ENCODE measurements around the gene CDH11.
A peak's percentile ranks its signal among the peaks of the same experiment; 100 is the strongest.

The CDH11 gene

DNA sequence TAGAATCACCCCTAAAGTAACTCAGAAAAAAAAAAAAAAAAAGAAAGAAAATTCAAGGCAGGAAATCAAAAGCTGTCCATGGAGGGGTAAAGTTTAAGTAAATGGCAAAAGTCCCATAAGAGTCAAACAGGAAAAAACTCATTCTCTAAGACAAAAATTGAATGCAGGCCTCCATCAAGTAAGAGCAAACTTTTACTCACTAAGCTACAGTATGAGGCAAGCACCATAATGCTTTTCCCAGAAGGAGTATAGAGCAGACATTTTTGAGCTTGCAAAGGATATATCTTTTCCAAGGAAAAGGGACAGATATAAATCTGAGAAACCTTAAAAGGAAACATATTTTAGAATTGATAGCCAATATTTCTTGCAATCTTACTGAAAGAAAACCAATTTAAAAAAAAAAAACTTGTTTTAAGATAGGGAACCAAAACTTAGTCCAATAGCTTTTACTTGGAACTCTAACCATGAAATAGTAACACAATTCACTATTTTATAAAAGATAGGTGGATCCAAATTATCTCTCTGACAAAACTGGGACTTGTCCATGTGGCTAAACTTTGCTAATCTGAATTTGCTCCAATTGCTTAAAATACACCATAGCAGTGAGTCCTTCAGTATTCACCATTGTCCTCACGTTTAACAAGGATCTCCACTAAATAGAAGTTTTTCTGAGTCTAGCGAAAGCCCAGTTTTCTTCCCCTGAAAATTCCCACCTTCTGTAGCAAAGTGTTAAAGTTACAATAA, 99.8 kb downstream of the CDH11 start:
- no peak for DNase-seq

DNA sequence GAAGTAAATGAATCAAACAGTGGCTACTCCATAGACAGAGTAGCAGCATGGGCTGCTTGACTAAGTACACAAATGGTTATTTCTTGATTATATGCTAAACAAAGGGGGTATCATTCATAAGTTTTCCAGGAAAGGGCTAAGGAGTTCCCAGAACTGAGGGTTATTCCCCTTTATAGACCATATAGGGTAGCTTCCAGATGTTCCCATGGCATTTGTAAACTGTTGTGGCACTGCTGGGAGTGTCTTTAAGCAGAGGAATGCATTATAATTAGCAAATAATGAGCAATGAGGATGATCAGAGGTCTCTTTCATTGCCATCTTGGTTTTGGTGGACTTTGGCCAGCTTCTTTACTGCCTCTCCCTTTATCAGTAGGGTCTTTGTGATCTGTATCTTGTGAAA, 105.1 kb downstream of the CDH11 start:
- DNase-seq = no peak

DNA sequence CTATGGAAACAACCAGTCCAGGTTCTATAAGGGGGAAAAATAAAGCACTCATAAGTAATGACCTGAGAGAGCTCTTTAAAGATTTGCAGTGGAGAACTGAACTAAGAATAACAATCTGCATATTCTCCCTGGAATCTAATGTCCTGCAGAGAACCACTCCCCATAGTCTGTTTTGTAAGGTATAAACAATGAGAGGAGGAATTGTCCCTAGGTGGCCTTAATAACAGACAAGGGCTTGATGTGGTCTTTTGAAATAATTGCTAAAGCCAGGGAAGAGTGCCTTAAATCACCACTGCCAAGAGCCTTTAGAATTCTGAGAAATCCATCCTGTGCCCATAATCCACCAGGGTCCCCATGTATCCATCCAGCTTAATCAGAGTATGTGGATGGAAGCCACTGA, 106.3 kb downstream of the CDH11 start:
- DNase-seq = no peak

DNA sequence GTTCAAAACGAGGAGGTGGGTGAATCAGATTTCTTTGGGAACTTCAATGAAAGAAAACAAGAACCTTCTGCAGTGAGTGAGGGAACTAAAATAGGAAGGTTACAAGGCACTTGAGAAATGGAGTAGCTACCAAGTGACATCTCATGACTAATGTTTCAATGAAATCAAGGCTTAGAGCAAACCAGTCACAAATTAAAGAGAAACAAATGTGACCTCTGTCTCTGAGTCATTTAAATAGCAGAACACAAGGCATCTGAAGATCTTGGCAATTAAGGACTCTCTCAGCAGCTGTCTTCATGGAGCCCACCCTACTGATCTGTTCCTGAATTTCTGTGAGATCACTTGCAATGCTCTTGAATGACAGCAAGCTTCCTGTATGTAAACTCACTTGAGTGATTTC, 109.5 kb downstream of the CDH11 start:
- DNase-seq = no peak

DNA sequence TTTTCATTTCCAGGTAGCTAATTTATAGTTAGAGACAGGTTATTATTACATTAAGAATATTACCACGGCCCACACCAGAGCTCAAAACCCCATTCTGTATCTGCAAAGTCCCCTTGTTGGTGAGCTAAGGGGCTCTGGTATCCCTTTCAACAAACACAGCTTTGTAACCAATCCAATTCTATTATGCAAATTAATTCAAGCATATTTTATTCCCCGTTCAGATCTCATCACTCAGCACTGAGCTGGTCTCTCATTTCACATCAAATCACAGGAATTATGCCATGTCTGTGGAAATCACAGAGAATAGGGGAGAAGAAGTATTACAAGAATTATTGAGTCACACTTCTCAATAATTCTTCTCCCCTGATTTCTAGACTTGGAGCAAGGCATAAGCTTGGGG, 111.7 kb downstream of the CDH11 start:
- DNase-seq = no peak

DNA sequence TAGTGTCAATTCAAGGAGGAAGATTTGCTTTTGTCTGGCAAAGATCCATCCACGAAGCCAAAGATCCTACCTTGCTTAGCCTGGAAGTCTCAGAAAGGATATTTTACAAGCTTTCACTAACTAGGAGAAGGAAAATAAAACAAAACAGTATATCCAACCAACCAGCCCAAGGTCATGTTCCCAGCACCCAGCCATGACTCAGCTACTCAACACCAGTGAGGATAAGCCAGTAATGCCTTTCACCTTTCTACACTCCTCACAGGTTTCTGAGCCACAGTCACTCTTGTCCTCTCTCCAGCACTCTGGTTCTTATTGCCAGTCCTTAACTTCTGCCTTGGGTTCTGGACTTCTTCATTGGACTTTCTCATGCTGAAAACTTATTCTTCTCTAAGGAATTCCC, 116.2 kb downstream of the CDH11 start:
- DNase-seq = no peak

DNA sequence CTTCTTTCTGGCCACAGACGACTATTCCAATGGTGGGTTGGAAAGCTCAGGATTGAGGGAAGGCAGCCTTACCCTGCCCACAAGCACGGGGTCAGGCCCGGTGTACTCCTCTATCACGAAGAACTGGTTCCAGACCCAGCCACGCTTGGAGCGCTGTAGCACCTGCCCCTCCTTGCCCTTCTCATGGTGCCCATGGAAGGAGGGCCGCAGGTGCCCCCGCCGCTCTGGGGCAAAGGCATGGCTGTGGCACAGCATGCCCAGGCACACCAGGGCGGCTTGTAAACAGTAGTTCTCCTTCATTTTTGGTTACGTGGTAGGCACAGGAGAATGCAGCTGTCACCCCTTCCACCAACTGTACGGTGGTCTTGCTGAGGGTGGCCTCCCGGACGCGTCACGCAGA, 117.3 kb downstream of the CDH11 start:
- no peak for DNase-seq

DNA sequence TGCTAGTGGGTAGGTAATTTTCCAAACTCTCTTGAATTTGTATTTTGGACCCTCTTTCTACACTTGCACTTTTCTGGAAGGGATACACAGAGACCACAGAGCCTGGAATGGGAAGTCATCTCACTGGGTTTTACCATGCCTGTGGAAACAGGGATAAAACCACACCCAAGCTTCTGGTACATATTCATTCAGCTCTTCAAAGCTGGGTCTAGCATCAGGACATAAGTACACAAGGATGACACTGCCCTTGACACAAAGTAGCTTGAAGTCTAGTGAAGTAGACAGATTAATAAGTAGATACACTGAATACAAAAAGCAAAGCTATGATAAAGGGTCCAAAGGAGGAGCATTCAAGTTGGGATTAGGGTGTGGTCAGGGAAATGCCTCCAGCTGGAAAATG, 118.2 kb downstream of the CDH11 start:
- no peak for DNase-seq

DNA sequence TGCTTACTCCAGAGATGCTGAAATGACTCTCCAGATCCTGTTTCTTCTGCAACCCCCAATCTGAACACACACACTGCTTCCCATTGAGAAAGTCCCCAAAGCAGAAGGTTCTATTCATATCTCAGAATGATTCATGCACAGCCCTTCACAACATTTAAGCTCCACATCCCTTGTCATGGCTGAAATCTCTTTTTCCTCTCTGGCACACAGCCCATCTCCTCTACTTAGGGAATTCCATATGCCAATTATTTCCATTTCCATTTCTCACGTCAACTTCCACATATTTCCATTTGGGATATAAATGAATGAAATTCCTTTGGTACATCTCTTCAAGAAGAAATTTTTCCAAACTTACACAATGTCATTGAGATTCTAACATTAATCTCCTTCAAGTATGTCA, 119.6 kb downstream of the CDH11 start:
- no peak for DNase-seq

DNA sequence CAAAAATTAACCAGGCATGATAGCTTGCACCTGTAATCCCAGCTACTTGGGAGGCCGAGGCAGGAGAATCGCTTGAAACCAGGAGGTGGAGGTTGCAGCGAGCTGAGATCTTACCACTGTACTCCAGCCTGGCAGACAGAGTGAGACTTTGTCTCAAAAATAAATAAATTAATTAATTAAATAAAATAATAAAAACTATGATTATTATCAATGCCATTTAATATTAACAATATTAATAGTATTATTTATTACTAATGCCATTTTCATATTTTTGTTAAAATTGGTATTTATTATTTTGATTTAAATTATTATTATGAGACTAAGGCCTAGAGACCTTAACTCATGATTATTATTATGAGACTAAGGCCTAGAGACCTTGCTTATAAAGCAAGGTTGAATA, 121.2 kb downstream of the CDH11 start:
- DNase-seq = no peak

DNA sequence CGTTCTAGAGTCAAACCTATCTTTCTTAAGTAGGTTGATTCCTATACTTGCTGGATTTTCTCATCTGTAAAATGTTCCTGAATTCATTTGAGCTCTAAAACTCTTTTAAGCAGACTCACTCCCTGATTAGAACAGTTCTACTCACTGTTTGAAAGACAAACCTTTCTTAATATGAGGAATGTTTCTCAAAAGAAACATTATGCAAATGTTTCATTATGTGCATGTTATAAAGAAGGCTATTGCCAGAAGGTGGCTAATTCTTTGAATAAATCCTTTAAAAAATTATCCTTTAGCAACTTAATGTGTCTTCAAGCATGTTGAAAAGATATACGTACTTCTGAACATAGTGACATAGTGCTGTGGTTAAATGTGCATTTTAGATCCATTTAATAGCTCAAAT, 124.1 kb downstream of the CDH11 start:
- no peak for DNase-seq

DNA sequence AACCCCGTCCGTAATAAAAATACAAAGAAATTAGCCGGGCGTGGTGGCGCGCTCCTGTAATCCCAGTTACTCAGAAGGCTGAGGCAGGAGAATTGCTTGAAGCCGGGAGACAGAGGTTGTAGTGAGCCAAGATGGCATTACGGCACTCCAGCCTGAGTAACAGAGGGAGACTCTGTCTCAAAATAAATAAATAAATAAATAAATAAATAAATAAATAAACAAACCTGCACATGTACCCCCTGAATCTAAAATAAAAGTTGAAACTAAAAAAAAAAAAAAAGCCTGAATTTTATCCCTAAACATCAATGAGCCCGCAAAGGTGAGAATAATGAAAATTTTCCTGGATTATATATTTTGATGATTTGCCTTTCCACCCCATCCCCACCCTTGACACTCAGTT, 124.7 kb downstream of the CDH11 start:
- no peak for DNase-seq

DNA sequence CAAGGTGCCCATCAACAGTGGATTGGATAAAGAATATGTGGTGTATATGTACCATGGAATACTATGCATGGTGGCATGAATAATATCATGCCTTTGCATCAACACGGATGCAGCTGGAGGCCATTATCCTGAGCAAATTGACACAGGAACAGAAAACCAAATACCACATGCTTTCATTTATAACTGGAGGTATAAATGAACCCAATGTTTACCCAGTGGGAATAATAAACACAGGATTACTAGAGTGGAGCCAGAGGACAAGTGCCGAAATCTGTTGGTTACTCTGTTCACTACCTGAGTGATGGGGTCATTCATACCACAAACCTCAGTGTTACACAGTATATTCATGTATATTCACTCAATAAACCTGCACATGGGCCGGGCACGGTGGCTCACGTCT, 125.2 kb downstream of the CDH11 start:
- DNase-seq = no peak

DNA sequence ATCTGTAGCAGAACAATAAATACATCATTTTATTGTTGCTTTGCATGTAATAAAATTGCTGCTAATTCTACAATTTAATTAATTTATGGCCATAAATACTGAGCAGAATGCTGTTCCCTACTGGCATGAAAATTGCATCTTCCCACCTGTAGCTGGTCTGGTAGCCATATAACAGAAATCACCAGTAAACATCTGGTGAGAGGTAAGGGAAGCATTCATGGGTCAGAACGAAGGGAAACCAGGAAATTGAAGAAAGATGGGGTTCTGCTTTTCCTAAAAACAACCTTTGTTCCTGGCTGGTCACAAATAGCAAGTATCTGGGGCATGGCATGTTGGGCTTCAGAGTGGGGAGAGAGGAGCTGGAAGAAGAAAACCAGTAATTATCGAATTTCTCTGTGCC, 128.4 kb downstream of the CDH11 start:
- no peak for DNase-seq

DNA sequence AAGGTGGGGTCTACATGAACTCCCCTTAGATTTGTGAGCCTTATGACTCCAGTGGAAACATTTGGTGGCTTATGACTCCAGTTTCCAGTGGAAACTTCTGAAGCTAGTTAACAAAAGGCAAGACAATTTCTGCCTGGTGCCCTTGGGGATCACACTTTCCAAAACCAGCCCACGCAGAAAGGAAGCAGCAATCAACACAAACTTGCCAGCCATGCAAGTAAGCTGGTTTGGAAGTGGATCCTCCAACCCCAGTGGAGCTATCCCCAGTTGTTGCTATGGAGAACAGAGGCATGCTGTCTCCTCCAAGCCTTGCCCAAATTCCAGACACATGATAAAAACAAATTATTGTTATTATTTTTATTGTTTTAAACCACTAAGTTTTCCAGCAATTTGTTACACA, 130.9 kb downstream of the CDH11 start:
- no peak for DNase-seq

DNA sequence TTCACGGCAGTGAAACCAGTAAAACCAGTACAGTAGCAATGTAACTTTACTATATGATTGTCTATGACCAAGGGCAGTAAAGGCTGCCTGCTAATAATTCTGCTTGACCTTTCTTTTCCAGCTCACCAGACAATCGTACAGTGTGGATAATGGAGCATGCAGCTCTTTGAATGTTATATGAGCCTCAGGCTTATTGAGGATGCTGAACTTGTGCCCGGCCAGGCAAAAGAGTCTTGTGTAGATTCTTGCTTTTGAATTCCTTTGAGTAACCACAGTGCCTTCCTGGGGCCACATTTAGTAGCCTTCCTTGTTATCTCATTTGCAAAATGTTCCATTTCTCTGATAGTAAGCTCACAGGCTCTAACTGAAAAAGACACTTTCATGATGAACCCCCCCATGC, 131.8 kb downstream of the CDH11 start:
- no peak for DNase-seq

DNA sequence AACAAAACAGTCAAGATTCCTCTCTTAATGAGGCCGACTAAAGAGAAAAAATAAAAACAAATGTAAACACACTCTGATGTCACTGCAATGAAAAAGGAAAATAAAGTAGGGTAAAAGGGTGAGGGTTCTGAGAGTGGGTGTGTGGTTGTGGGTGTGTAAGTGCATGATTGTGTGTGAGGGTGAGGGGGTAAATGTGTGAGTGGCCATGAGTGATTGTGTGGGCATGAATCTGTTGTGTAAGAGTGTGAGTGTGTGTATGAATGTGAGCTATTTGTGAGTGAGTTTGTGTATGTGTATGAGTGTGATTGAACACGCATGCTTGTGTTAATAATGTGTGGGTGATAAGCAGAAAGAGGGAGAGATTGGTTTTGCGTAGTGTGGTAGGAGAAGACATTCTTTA, 132.8 kb downstream of the CDH11 start:
- no peak for DNase-seq

DNA sequence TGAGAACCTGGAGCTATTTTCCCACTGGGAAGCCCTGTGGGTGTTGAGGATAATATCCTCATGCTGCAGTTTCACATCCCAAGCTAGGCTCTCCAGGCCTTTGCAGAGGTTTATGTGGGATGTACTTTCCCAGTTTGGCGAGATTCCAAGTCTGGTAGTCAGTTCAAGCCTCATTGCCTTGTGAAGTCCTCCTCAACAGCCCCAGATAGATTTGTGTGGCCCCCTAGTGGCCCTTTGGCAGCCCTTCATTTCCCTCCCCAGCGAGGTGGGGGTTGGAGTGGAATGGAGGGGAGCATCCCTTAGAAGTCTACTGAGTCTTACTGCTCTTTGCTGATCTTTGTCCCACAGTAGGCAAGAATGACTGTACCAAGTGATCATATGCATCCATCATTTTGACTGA, 137.9 kb downstream of the CDH11 start:
- DNase-seq = peak in 1 of 3 donors; percentile 1

DNA sequence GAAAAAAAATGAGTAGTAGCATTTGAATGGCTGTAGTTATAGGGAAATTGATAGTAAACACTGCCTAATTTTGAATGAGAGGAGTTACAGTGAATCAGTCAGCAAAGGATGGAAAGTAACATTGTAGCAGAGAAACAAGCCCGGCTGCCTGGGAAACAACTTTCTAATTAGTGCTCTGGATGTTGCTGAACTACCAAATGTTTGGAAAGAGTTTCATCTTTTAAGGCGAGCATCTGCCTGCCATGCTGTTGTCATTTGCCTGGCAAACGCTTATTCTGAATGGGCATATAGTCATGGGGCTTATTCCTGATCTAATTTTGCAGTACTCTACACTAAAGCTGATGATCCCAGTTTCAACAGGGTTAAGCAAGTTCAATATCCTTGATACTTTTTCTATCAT, 138.6 kb downstream of the CDH11 start:
- no peak for DNase-seq

DNA sequence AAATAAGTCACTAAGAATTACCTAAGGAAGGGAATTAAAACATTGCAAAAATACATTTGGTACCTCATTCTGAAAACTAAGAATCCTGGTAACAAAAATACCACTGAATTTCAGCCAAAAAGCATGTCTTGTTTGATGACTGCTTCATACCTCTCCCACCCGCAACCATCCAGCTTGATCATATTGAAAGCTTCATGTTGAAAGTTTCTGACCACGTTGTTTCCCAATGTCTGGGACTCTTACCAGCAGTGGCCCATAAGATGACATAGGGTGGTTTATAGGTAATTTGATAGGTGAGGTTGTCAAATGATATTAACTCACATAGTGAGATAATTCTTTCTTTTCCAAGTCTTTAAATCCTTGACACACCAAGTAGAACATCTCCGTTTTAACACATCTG, 139.3 kb downstream of the CDH11 start:
- DNase-seq = no peak

DNA sequence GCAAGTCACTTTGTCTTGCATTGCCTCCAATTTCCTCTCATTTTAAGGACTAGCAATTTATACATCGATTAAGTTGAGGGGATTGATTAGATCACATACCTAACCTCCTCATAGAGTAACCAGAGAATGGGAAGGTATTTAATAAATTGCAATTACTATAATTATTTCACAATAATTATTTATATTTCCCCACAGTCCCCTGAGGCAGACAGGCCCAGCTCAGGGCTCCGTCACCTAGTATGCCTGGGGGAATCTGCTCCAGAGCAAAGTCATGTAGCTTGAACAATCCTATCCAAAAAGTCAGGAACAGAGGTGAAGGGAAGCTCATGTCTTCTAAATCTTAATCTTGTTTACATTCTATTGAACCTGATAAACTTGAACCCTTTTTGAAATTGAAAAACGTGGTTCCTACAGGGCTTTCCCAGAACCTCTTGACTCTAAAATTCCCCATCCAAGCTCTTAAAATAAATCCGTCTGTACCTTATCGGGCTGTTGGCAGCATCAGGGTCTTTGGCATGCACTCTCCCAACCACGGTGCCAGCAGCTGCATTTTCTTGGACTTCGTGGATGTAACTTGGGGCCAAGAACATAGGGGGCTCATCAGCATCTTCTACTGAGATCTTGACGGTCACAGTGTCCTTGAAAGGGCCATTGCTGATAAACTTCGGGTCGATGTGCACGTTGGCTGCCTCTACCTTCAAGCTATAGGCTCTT, 140.1 kb downstream of the CDH11 start:
- DNase-seq = no peak

DNA sequence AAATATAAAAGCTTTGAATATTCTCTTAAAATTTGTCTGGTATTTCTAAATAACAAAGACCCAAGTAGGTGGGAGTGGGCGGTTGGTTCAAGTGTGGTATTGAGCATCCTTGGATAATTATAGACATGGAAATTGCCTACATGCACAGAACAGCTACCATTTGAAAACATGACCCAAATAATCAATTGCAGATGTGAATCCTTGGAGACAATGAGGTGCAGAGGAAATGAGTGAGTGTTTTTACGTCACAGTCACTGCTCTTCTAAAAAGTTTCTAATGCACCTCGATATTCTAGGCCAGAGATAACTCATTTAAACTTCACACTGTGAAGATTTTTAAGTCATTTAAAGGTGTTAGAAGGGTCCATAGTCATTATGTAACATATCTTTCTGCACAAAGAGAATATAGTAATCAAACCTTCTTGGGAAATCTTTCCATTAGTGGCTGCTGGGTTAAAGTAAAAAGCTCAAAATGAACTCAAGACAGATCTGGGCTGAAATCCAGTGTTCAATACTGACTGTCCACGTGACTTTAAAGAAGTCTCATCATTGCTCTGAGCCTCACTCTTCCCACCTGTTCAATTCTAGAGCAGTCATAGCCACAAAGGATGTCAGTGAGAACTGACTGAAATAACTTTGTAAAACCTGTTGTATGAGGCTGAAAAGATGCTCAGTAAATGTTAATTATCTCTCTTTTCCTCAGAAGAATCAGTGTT, 144.5 kb downstream of the CDH11 start:
- DNase-seq = no peak

DNA sequence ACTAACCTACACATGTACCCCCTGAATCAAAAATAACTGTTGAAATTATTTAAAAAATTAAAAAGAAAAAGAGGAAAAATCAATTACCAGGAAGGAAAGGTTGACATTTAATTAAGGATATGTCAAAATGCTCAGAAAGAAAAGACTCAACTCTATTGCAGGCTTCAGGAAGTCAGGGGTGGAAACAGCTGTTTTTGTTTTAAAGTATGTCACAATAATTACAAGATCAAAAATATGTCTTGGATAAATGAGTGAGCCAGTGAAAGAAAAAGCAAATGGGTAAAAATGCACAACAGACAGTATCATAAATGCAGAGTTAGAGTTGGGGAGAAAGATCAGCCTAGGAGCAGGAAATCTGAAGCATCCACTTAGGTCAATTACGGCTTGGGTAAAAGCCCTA, 146.0 kb downstream of the CDH11 start:
- DNase-seq = no peak

DNA sequence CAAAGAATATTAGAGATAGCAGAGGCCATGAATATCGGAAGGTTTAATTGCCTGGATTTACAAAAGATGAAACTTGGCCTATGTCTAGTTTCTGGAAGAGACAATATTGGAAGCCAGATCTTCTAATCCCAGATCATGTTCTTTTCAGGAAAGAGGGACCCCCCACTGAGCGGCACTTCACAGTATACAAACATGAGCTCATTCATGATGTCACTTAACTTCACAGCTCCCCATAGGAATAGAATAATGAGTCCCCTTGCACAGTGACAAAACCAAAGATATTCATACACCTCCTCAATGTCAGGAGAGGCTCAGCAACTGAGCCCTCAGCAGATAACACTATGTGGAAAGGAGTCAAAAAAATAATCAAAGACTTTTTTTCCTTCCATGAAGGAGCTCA, 147.5 kb downstream of the CDH11 start:
- no peak for DNase-seq
